A673 (cell line): ENCODE measurements around the gene MAML3. TPM values are rescaled to one million over a fixed set of nuclear protein-coding genes. Genes with fewer than 3 reads are reported as not detected.

Experiments
- BruUV-seq: library from RNA; stranded (reverse); fragments of 400-500 nt; replicated peaks from 2 replicates; lab custom pipeline; 2021; lab: Mats Ljungman, UMichigan
- CTCF ChIA-PET: fragments of 300-600 bp; sonication (Branson Sonifier 250); formaldehyde crosslinking; loops from one replicate; lab custom pipeline; 2022; ENCODE audit warnings: antibody characterized with exemption; lab: Charles Lee
- POLR2A ChIA-PET: fragments of 300-600 bp; sonication (Branson Sonifier 250); formaldehyde crosslinking; loops from one replicate; lab custom pipeline; 2022; ENCODE audit warnings: antibody characterized with exemption; ENCODE audit not compliant: low non-redundant PET; lab: Charles Lee
- DNase-seq: peaks from one replicate; pipeline ENCODE4 v3.0.0-alpha.2; 2015; ENCODE audit warnings: low spot score
- H3K27ac ChIP-seq: fragments of 200-600 bp; sonication (generic); 2 replicates; pipeline ENCODE4 v1.5.1; 2016; ENCODE audit warnings: mixed run types, low read depth, mild to moderate bottlenecking, mixed read lengths, antibody characterized with exemption, low read length; ENCODE audit not compliant: poor library complexity, severe bottlenecking
- H3K27me3 ChIP-seq: fragments of 200-600 bp; sonication (generic); replicated peaks from 2 replicates; pipeline ENCODE4 v1.6.1; 2017; ENCODE audit warnings: mixed run types, low read depth, mild to moderate bottlenecking, mixed read lengths, antibody characterized with exemption, low read length; ENCODE audit not compliant: insufficient read depth, poor library complexity
- H3K36me3 ChIP-seq: fragments of 200-600 bp; sonication (generic); 2 replicates; pipeline ENCODE4 v1.6.1; 2016; ENCODE audit warnings: mixed run types, mild to moderate bottlenecking, mixed read lengths, antibody characterized with exemption, low read length; ENCODE audit not compliant: insufficient read depth, poor library complexity, severe bottlenecking
- H3K4me1 ChIP-seq: fragments of 200-600 bp; sonication (generic); 2 replicates; pipeline ENCODE4 v1.6.1; 2017; ENCODE audit warnings: mixed run types, mild to moderate bottlenecking, mixed read lengths, antibody characterized with exemption, low read length; ENCODE audit not compliant: insufficient read depth, poor library complexity, severe bottlenecking
- H3K4me3 ChIP-seq: fragments of 200-600 bp; sonication (generic); 2 replicates; pipeline ENCODE4 v1.5.1; 2016; ENCODE audit warnings: low read depth, mixed run types, mild to moderate bottlenecking, mixed read lengths, low read length; ENCODE audit not compliant: poor library complexity, severe bottlenecking
- H3K9me3 ChIP-seq: fragments of 200-600 bp; sonication (generic); 2 replicates; pipeline ENCODE4 v1.6.1; 2016; ENCODE audit warnings: mixed run types, low read depth, mild to moderate bottlenecking, mixed read lengths, antibody characterized with exemption, low read length; ENCODE audit not compliant: poor library complexity, severe bottlenecking
- CTCF ChIP-seq: fragments of 300-800, 200-600 bp; sonication (generic); conservative IDR thresholded peaks from 2 replicates; pipeline ENCODE4 v1.5.1; 2017; ENCODE audit warnings: low read depth, mild to moderate bottlenecking, antibody characterized with exemption, low read length, moderate library complexity, mixed read lengths
- EZH2 ChIP-seq: fragments of 200-600 bp; sonication (generic); IDR thresholded peaks from 2 replicates; pipeline ENCODE4 v1.6.1; 2017; ENCODE audit warnings: borderline replicate concordance, low read depth, mild to moderate bottlenecking, mixed read lengths, antibody characterized with exemption, low read length; ENCODE audit not compliant: poor library complexity, severe bottlenecking
- intact Hi-C: fragments of 100-400 bp; cut with micrococcal nuclease; formaldehyde crosslinking; loops from one replicate; pipeline ENCODE4 v1.10.0; 2022; ENCODE audit not compliant: unreplicated experiment
- total RNA-seq: library from RNA; stranded (reverse); gene quantifications from 2 replicates; pipeline ENCODE4 v1.2.3, GENCODE V29; 2021

MAML3 gene
- total RNA-seq, 1 experiment from 2014 or later = 3.7 TPM

GRCh38 chr4:140138428-140138827 is 15.6 kb downstream of the MAML3 start:
- CTCF ChIA-PET = no interaction called here
- intact Hi-C loops = no loop called here

GRCh38 chr4:140137671-140138070 is 16.3 kb downstream of the MAML3 start:
- no peaks in the 10 kb centered on the region for H3K36me3 ChIP-seq
- H3K27me3 ChIP-seq = no peaks in the 10 kb centered on the region
- TF ChIP-seq CTCF (no peak), EZH2 (no peak)
- CTCF ChIA-PET = no interaction called here
- no peak for DNase-seq
- POLR2A ChIA-PET = no interaction called here
- peaks cover 13% of the 10 kb centered on the region for H3K4me1 ChIP-seq
- no peak overlapping the region for H3K4me3 ChIP-seq
- no peak overlapping the region for H3K27ac ChIP-seq
- H3K9me3 ChIP-seq = no peaks in the 10 kb centered on the region
- intact Hi-C loops = no loop called here
- BruUV-seq = no TSS peak

More at GRCh38 chr4:140138428-140138827, 15.6 kb downstream of the MAML3 start:
- POLR2A ChIA-PET = no interaction called here
- Histone ChIP-seq H3K36me3 (no peaks in the 10 kb centered on the region), H3K27ac (no peak overlapping the region), H3K27me3 (no peaks in the 10 kb centered on the region), H3K4me1 (peaks cover 13% of the 10 kb centered on the region), H3K9me3 (no peaks in the 10 kb centered on the region), H3K4me3 (no peak overlapping the region)
- BruUV-seq = no TSS peak
- DNase-seq = no peak
- no peak for TF ChIP-seq EZH2
- no peak for TF ChIP-seq CTCF

- no peak for DNase-seq
- Histone ChIP-seq H3K27ac (no peak overlapping the region), H3K4me3 (no peak overlapping the region), H3K9me3 (no peaks in the 10 kb centered on the region), H3K4me1 (peaks cover 13% of the 10 kb centered on the region), H3K36me3 (no peaks in the 10 kb centered on the region), H3K27me3 (no peaks in the 10 kb centered on the region)
- BruUV-seq = no TSS peak
- intact Hi-C loops = no loop called here
- POLR2A ChIA-PET = no interaction called here
- CTCF ChIA-PET = no interaction called here
- TF ChIP-seq CTCF (no peak), EZH2 (no peak)
These were observed 17.5 kb downstream of the MAML3 start for GRCh38 chr4:140136509-140136908.
